Endodermal cell (in vitro differentiated cells): ENCODE measurements around the gene SLC5A10. TPM values are rescaled to one million over a fixed set of nuclear protein-coding genes. Genes with fewer than 3 reads are reported as not detected.

Experiments
- DNase-seq: peaks from one replicate; pipeline ENCODE4 v3.0.0-alpha.2; 2017
- H3K27ac ChIP-seq: 2 replicates; pipeline ENCODE4 v1.5.1; 2013; ENCODE audit warnings: mild to moderate bottlenecking, low read depth, low read length, moderate library complexity
- H3K27me3 ChIP-seq: 2 replicates; pipeline ENCODE4 v1.6.1; 2013; ENCODE audit warnings: mild to moderate bottlenecking, low read length, moderate library complexity; ENCODE audit not compliant: insufficient read depth, control insufficient read depth, poor library complexity, severe bottlenecking
- H3K36me3 ChIP-seq: 2 replicates; pipeline ENCODE4 v1.7.0; 2013; ENCODE audit warnings: mild to moderate bottlenecking, low read length, moderate library complexity; ENCODE audit not compliant: control insufficient read depth, insufficient read depth
- H3K4me1 ChIP-seq: one replicate; pipeline ENCODE4 v1.7.0; 2013; ENCODE audit warnings: low read length; ENCODE audit not compliant: control insufficient read depth, insufficient read depth
- H3K4me3 ChIP-seq: 2 replicates; pipeline ENCODE4 v1.5.1; 2013; ENCODE audit warnings: mild to moderate bottlenecking, low read length, moderate library complexity
- H3K9ac ChIP-seq: 2 replicates; pipeline ENCODE4 v1.6.1; 2013; ENCODE audit warnings: mild to moderate bottlenecking, low read length, moderate library complexity; ENCODE audit not compliant: poor library complexity, severe bottlenecking; ENCODE audit errors: extremely low read depth
- H3K9me3 ChIP-seq: 2 replicates; pipeline ENCODE4 v1.6.1; 2013; ENCODE audit warnings: mild to moderate bottlenecking, low read length, moderate library complexity; ENCODE audit not compliant: control insufficient read depth
- H3K27ac Mint-ChIP-seq: 2 replicates; pipeline ENCODE4 v1.8.0; 2020; ENCODE audit warnings: mixed read lengths
- H3K27me3 Mint-ChIP-seq: 2 replicates; pipeline ENCODE4 v1.8.0; 2021; ENCODE audit warnings: mild to moderate bottlenecking, mixed read lengths; ENCODE audit not compliant: insufficient read depth
- H3K36me3 Mint-ChIP-seq: 2 replicates; pipeline ENCODE4 v1.8.0; 2020; ENCODE audit warnings: low read depth, mixed read lengths
- H3K4me1 Mint-ChIP-seq: 2 replicates; pipeline ENCODE4 v1.8.0; 2020; ENCODE audit warnings: mixed read lengths
- H3K4me3 Mint-ChIP-seq: 2 replicates; pipeline ENCODE4 v1.8.0; 2020; ENCODE audit warnings: mild to moderate bottlenecking, moderate library complexity, mixed read lengths
- H3K9me3 Mint-ChIP-seq: 2 replicates; pipeline ENCODE4 v1.8.0; 2020; ENCODE audit warnings: mild to moderate bottlenecking, mixed read lengths
- WGBS, 2 experiments: methylation state at CpG; one replicate each; pipeline versions ENCODE4 v1.1.5 to v1.1.7; 2013; ENCODE audit warnings: missing lambda C conversion rate in 2 of 2, mixed read lengths in 1 of 2; ENCODE audit not compliant: insufficient coverage in 1 of 2, insufficient read length in 1 of 2; 5-methylcytosine and 5-hydroxymethylcytosine counted together
- long read RNA-seq, 4 experiments: library from polyadenylated mRNA in 2 of 4; library from RNA in 1 of 4; library from capped mRNA in 1 of 4; stranded (forward) in 3 of 4; unstranded in 1 of 4; transcript quantifications; one replicate each; pipeline ENCODE4 v2.0.0, GENCODE V29; 2020 to 2021; ENCODE audit warnings: inconsistent platforms in 1 of 4
- polyA plus RNA-seq, 2 experiments: library from polyadenylated mRNA; stranded (reverse); fragments of 50-300 nt; gene quantifications; one replicate each; pipeline ENCODE4 v1.2.3, GENCODE V29; 2013
- total RNA-seq, 2 donors: library from RNA; stranded (reverse); fragmentation: NEBNext Ultra II Directional in 1 of 2; extraction: Animal tissue kit (Norgen Biotek cat#: 25700) in 1 of 2; gene quantifications; 2 replicates in 1 of 2; 3 replicates in 1 of 2; pipeline ENCODE4 v1.2.1, GENCODE V29; 2021
- TF ChIP-seq, protein P1 (sequence below): fragments of 200-600 bp; sonication (generic); conservative IDR thresholded peaks from 2 replicates; pipeline ENCODE4 v1.5.0; 2021; ENCODE audit warnings: antibody characterized with exemption, mild to moderate bottlenecking

The SLC5A10 gene
- under 1 TPM; 0.11 to 0.29 TPM for total RNA-seq
- not detected for polyA plus RNA-seq (2013, experiment 1 of 2)
- polyA plus RNA-seq (2013, experiment 2 of 2): not detected
- long read RNA-seq, experiment 1: 0 reads
- long read RNA-seq, experiment 2: 0 reads
- long read RNA-seq, experiment 3, partial matches to known transcripts: 0 of 3 reads
- long read RNA-seq, experiment 3, other reads (novel, unspliced or antisense): 3 of 3 reads
- long read RNA-seq, experiment 4, partial matches to known transcripts: 0 of 1 reads
- long read RNA-seq, experiment 4, other reads (novel, unspliced or antisense): 1 of 1 reads

DNA sequence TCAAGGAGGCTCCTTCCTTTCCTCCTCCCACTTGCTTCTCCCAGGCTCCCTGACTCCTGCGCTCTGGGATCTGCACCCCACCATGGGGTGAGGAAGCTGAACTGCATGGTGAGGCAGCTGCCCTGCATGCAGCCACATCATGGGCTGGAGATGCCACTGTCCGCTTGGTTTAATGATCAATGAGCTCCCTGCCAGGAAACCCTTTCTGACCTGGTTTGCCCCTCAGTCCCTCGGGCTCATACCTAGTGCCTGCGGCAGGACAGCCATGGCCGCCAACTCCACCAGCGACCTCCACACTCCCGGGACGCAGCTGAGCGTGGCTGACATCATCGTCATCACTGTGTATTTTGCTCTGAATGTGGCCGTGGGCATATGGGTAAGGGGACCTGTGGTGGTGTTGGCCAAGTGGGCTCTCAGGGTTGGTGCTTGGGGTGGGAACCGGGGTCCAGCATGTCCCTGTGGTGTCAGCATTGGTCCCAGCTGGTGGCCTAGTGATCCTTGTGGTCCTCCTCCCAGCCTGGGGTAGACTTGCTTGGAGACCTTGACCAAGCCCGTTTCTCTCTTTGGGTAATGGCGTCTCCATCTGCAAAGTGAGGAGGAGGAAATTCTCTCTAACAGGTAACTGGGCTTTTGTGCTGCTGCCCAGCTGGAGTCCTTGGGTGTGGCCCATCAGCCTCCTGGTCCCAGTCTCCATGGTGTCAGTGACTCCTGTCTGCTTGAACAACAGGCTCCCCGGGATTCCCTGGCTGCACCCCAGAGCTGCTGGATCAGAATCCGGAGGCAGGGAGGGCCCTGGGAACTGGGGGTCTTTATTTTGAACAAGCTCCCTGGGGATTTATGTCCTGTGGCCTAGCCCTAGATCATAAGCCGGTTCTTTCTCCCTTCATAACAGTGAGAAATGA lies at the start of gene SLC5A10:
Gene SLC5A10 (plus strand): TSS at position 225 of the 902 bp plus-strand sequence. CDS start 41 bp downstream, at position 266.
- Mint-ChIP-seq H3K9me3 (no peaks in the 10 kb centered on the region), H3K27me3 (no peaks in the 10 kb centered on the region), H3K36me3 (no peaks in the 10 kb centered on the region), H3K4me3 (no peak within 1 kb of the TSS), H3K4me1 (peaks cover 7% of the 10 kb centered on the region), H3K27ac (peak within 1 kb of the TSS; percentile 55)
- Histone ChIP-seq H3K27ac (no peak within 1 kb of the TSS), H3K36me3 (no peaks in the 10 kb centered on the region), H3K27me3 (no peaks in the 10 kb centered on the region), H3K9ac (no peak within 1 kb of the TSS), H3K4me3 (no peak within 1 kb of the TSS), H3K9me3 (no peaks in the 10 kb centered on the region), H3K4me1 (no peaks in the 10 kb centered on the region)
- WGBS, 2 experiments: 84 to 87% methylated on average over 14 to 17 of the region's 17 CpGs
- TF ChIP-seq, protein P1, sequence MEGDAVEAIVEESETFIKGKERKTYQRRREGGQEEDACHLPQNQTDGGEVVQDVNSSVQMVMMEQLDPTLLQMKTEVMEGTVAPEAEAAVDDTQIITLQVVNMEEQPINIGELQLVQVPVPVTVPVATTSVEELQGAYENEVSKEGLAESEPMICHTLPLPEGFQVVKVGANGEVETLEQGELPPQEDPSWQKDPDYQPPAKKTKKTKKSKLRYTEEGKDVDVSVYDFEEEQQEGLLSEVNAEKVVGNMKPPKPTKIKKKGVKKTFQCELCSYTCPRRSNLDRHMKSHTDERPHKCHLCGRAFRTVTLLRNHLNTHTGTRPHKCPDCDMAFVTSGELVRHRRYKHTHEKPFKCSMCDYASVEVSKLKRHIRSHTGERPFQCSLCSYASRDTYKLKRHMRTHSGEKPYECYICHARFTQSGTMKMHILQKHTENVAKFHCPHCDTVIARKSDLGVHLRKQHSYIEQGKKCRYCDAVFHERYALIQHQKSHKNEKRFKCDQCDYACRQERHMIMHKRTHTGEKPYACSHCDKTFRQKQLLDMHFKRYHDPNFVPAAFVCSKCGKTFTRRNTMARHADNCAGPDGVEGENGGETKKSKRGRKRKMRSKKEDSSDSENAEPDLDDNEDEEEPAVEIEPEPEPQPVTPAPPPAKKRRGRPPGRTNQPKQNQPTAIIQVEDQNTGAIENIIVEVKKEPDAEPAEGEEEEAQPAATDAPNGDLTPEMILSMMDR: peak; percentile 66
- peak; percentile 85 for DNase-seq

DNA sequence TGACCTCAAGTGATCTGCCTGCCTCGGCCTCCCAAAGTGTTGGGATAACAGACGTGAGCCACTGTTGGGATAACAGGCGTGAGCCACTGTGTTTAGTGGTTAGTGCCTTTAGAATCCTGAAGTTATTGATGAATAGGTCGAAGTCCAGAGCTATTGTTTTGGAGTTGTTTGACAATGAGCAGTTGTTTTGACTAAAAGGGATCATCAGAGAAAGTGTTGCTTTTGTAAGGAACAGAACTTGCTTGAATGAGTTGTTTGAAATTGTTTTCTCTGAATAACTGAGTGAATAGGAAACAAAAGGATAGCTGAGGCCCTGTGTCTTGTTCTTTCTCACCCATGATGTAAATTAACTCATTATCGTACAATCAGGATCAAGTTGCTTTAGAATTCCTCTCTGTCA lies 47.5 kb upstream of the SLC5A10 start:
- peaks cover 4% of the 10 kb centered on the region for H3K4me1 Mint-ChIP-seq
- 93 to 96% methylated on average over 5 of the region's 5 CpGs for WGBS, 2 experiments
- H3K36me3 Mint-ChIP-seq: peaks cover 78% of the 10 kb centered on the region

DNA sequence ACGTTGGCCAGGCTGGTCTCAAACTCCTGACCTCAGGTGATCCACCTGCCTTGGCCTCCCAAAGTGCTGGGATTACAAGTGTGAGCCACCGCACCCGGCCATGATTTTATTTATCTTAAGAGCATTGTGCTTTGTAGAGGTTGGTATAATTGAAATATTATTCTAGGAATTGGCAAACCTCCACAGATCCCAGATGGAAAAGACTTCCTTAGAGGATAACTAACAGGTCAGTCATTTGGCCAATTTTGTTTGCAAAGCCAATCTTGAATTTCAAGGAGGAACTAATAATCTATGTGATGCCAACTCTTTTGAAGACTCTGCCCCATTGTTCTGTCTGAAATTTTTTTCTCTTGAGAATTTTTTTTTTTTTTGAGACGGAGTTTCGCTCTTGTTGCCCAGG lies 46.7 kb upstream of the SLC5A10 start:
- Histone ChIP-seq H3K9me3 (peaks cover 7% of the 10 kb centered on the region), H3K4me1 (no peaks in the 10 kb centered on the region), H3K27ac (no peak overlapping the region), H3K27me3 (no peaks in the 10 kb centered on the region), H3K9ac (no peak overlapping the region), H3K4me3 (no peak overlapping the region), H3K36me3 (peaks cover 59% of the 10 kb centered on the region)
- WGBS, 2 experiments: 88 to 100% methylated on average over 3 to 5 of the region's 5 CpGs
- Mint-ChIP-seq H3K4me3 (no peak overlapping the region), H3K27me3 (no peaks in the 10 kb centered on the region), H3K27ac (no peak overlapping the region), H3K36me3 (peaks cover 78% of the 10 kb centered on the region), H3K9me3 (no peaks in the 10 kb centered on the region), H3K4me1 (peaks cover 5% of the 10 kb centered on the region)
- TF ChIP-seq, protein P1: no peak
- no peak for DNase-seq

More for the DNA sequence above, 47.5 kb upstream of the SLC5A10 start:
- DNase-seq: no peak
- no peak overlapping the region for H3K4me3 Mint-ChIP-seq
- no peak overlapping the region for H3K27ac ChIP-seq
- H3K27ac Mint-ChIP-seq: no peak overlapping the region
- TF ChIP-seq, protein P1: no peak
- H3K4me1 ChIP-seq: no peaks in the 10 kb centered on the region
- no peaks in the 10 kb centered on the region for H3K27me3 Mint-ChIP-seq
- H3K4me3 ChIP-seq: no peak overlapping the region
- no peaks in the 10 kb centered on the region for H3K27me3 ChIP-seq
- peaks cover under 1% of the 10 kb centered on the region for H3K9me3 Mint-ChIP-seq
- H3K9me3 ChIP-seq: peaks cover 7% of the 10 kb centered on the region
- peaks cover 59% of the 10 kb centered on the region for H3K36me3 ChIP-seq
- H3K9ac ChIP-seq: no peak overlapping the region
